Calu3 (cell line): ENCODE measurements around the gene EFNA1. TPM values are rescaled to one million over a fixed set of nuclear protein-coding genes. Genes with fewer than 3 reads are reported as not detected.

Source experiments
- BruUV-seq: library from RNA; stranded (reverse); fragments of 400-500 nt; replicated peaks from 2 replicates; lab custom pipeline; 2021; lab: Mats Ljungman, UMichigan
- CTCF ChIA-PET: fragments of 300-600 bp; sonication (Branson Sonifier 250); formaldehyde crosslinking; loops from one replicate; lab custom pipeline; 2022; ENCODE audit warnings: antibody characterized with exemption; lab: Charles Lee
- DNase-seq: peaks from one replicate; pipeline ENCODE4 v3.0.0; 2022
- H3K27ac Mint-ChIP-seq: one replicate; pipeline ENCODE4 v1.8.0; 2022; ENCODE audit warnings: mixed read lengths; ENCODE audit not compliant: unreplicated experiment
- H3K27me3 Mint-ChIP-seq: one replicate; pipeline ENCODE4 v1.8.0; 2022; ENCODE audit warnings: mixed read lengths; ENCODE audit not compliant: unreplicated experiment
- H3K36me3 Mint-ChIP-seq: one replicate; pipeline ENCODE4 v1.8.0; 2022; ENCODE audit warnings: mild to moderate bottlenecking, moderate library complexity, mixed read lengths; ENCODE audit not compliant: insufficient read depth, unreplicated experiment
- H3K4me1 Mint-ChIP-seq: one replicate; pipeline ENCODE4 v1.8.0; 2022; ENCODE audit warnings: mild to moderate bottlenecking, low read depth, mixed read lengths; ENCODE audit not compliant: unreplicated experiment
- H3K4me3 Mint-ChIP-seq: one replicate; pipeline ENCODE4 v1.8.0; 2022; ENCODE audit warnings: mild to moderate bottlenecking, low read depth, moderate library complexity, mixed read lengths; ENCODE audit not compliant: unreplicated experiment
- H3K9me3 Mint-ChIP-seq: one replicate; pipeline ENCODE4 v1.8.0; 2022; ENCODE audit warnings: low read depth, mixed read lengths; ENCODE audit not compliant: unreplicated experiment
- intact Hi-C: fragments of 100-400 bp; cut with micrococcal nuclease; formaldehyde crosslinking; loops from one replicate; pipeline ENCODE4 v1.10.0; 2022; ENCODE audit not compliant: unreplicated experiment
- total RNA-seq: library from RNA; stranded (reverse); gene quantifications from 2 replicates; pipeline ENCODE4 v1.2.3, GENCODE V29; 2022
- TF ChIP-seq, protein P1 (sequence below): fragments of 200-600 bp; IDR thresholded peaks from one replicate; pipeline ENCODE4 v1.8.0; 2022; ENCODE audit warnings: antibody characterized with exemption; ENCODE audit not compliant: unreplicated experiment

The EFNA1 gene
- total RNA-seq, 1 experiment from 2014 or later = 41.7 TPM

DNA sequence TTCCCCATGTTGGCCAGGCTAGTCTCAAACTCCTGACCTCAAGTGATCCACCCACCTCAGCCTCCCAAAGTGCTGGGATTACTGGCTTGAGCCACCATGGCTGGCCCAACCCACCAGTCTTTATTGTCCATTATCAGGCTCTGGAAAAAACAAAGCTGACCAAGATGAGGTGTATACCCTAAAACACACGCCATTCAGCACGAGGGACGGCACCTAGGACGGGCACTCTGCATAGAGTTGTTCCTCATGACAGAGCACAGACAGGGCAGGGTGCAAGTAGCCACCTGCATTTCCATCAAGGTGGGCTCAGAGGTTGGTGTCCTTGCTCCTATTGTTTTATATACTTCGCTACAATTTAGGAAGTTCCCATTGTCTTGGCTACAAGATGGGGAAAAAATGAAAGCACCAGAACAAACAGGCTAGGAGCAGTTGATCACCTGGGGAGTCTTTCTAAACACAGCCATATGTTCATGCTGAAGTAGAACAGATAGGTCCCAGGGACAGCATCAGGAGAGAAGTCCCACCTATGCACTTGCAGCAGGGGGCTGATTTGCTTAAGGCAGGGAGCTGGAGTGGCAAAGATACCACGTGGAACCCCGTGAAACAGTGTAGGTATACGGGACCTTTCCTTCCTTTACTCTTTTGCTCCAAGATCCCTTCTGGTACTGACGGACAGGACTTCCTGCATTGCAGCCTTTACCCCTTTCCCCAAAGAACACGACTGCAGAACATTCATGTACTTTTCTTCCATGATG lies 41.0 kb downstream of the EFNA1 start:
- BruUV-seq = no TSS peak
- TF ChIP-seq, protein P1, sequence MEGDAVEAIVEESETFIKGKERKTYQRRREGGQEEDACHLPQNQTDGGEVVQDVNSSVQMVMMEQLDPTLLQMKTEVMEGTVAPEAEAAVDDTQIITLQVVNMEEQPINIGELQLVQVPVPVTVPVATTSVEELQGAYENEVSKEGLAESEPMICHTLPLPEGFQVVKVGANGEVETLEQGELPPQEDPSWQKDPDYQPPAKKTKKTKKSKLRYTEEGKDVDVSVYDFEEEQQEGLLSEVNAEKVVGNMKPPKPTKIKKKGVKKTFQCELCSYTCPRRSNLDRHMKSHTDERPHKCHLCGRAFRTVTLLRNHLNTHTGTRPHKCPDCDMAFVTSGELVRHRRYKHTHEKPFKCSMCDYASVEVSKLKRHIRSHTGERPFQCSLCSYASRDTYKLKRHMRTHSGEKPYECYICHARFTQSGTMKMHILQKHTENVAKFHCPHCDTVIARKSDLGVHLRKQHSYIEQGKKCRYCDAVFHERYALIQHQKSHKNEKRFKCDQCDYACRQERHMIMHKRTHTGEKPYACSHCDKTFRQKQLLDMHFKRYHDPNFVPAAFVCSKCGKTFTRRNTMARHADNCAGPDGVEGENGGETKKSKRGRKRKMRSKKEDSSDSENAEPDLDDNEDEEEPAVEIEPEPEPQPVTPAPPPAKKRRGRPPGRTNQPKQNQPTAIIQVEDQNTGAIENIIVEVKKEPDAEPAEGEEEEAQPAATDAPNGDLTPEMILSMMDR = no peak
- CTCF ChIA-PET = interaction anchor here (1.3 to 3.5 kb wide), 9 partner anchors 18 to 83 kb away, joined by 5 to 68 read pairs (median 8); partner anchors contain the start of gene EFNA1
- Mint-ChIP-seq H3K9me3 (no peaks in the 10 kb centered on the region), H3K36me3 (peaks cover 44% of the 10 kb centered on the region), H3K4me1 (peaks cover 17% of the 10 kb centered on the region), H3K4me3 (no peak overlapping the region), H3K27me3 (peaks cover 4% of the 10 kb centered on the region), H3K27ac (no peak overlapping the region)
- DNase-seq = no peak
- intact Hi-C loops = loop anchor here (1.0 to 5.0 kb wide), 2 partner anchors 41 to 74 kb away; partner anchors contain the start of gene EFNA1

GRCh38 chr1:155169541-155169940 lies 41.9 kb downstream of the EFNA1 start:
- Mint-ChIP-seq H3K36me3 (peaks cover 50% of the 10 kb centered on the region), H3K4me1 (peaks cover 25% of the 10 kb centered on the region), H3K9me3 (no peaks in the 10 kb centered on the region), H3K27ac (no peak overlapping the region), H3K27me3 (peaks cover 13% of the 10 kb centered on the region), H3K4me3 (no peak overlapping the region)
- TF ChIP-seq, protein P1 = no peak
- no peak for DNase-seq
- no TSS peak for BruUV-seq
- intact Hi-C loops = loop anchor here (5.0 kb wide), 1 partner anchor 42 kb away; the partner anchor contains the start of gene EFNA1
- CTCF ChIA-PET = interaction anchor here (0.7 to 3.5 kb wide), 3 partner anchors 53 to 569 kb away, joined by 4 to 68 read pairs (median 10); no protein-coding TSS in a partner anchor

GRCh38 chr1:155170101-155170785 lies 42.6 kb downstream of the EFNA1 start:
- intact Hi-C loops = no loop called here
- peaks cover 50% of the 10 kb centered on the region for H3K36me3 Mint-ChIP-seq
- DNase-seq = no peak
- TF ChIP-seq, protein P1 = no peak
- H3K9me3 Mint-ChIP-seq = no peaks in the 10 kb centered on the region
- peaks cover 20% of the 10 kb centered on the region for H3K27me3 Mint-ChIP-seq
- CTCF ChIA-PET = interaction anchor here (0.7 to 3.5 kb wide), 4 partner anchors 45 to 569 kb away, joined by 3 to 68 read pairs (median 7); no protein-coding TSS in a partner anchor
- H3K27ac Mint-ChIP-seq = no peak overlapping the region
- H3K4me3 Mint-ChIP-seq = no peak overlapping the region
- BruUV-seq = TSS peak; percentile 7
- H3K4me1 Mint-ChIP-seq = peaks cover 25% of the 10 kb centered on the region

- Mint-ChIP-seq H3K27ac (no peak overlapping the region), H3K9me3 (no peaks in the 10 kb centered on the region), H3K27me3 (peaks cover 21% of the 10 kb centered on the region), H3K36me3 (peaks cover 50% of the 10 kb centered on the region), H3K4me1 (peaks cover 25% of the 10 kb centered on the region), H3K4me3 (no peak overlapping the region)
- intact Hi-C loops = no loop called here
- TF ChIP-seq, protein P1 = no peak
- CTCF ChIA-PET = interaction anchor here (0.7 kb wide), 3 partner anchors 46 to 79 kb away, joined by 3 to 4 read pairs (median 3); no protein-coding TSS in a partner anchor
- BruUV-seq = no TSS peak
- DNase-seq = no peak
These were observed 43.1 kb downstream of the EFNA1 start for GRCh38 chr1:155170806-155171205.
